ENCODE data around the gene PTMS.
"Not testable (repeated sequence)": the region's sequence is repeated elsewhere in the genome, so short reads cannot be mapped to it uniquely, and the experiment has no call there.

Gene PTMS

GRCh38 chr12:6765634-6766581, at the start of gene PTMS:
TSS of gene PTMS (plus strand) at chr12:6766363. CDS start at chr12:6766706, 343 bp downstream.
- DNase-seq = peak; percentile 61 to 70

- DNase-seq = no peak
These were observed 49.2 kb upstream of the PTMS start for GRCh38 chr12:6716874-6717437.

- no peak for DNase-seq
These were observed 43.3 kb upstream of the PTMS start for GRCh38 chr12:6722863-6723262.

GRCh38 chr12:6723607-6724408, 42.4 kb upstream of the PTMS start, which contains the start of gene COPS7A:
TSS of gene COPS7A (plus strand) at chr12:6724046. CDS start at chr12:6724657, 611 bp downstream.
- DNase-seq = peak; percentile 97

GRCh38 chr12:6724409-6724797, 41.8 kb upstream of the PTMS start:
- DNase-seq = peak; percentile 56 to 60

- DNase-seq = no peak
These were observed 40.8 kb upstream of the PTMS start for GRCh38 chr12:6725350-6725749.

- DNase-seq = no peak
These were observed 37.0 kb upstream of the PTMS start for GRCh38 chr12:6729186-6729585.

- no peak for DNase-seq
These were observed 36.0 kb upstream of the PTMS start for GRCh38 chr12:6730169-6730568.

GRCh38 chr12:6734506-6735387, 31.4 kb upstream of the PTMS start:
- no peak for DNase-seq

- peak; percentile 47 to 63 for DNase-seq
These were observed 30.5 kb upstream of the PTMS start for GRCh38 chr12:6735448-6736191.

- no peak for DNase-seq
These were observed 29.4 kb upstream of the PTMS start for GRCh38 chr12:6736754-6737153.

GRCh38 chr12:6742080-6742479, 24.1 kb upstream of the PTMS start:
- DNase-seq = not testable (repeated sequence)

GRCh38 chr12:6742834-6743233, 23.3 kb upstream of the PTMS start:
- no peak for DNase-seq

GRCh38 chr12:6743300-6743699, 22.9 kb upstream of the PTMS start:
- peak; percentile 50 to 56 for DNase-seq

- no peak for DNase-seq
These were observed 20.2 kb upstream of the PTMS start for GRCh38 chr12:6745741-6746525.

- no peak for DNase-seq
These were observed 18.9 kb upstream of the PTMS start for GRCh38 chr12:6747216-6747615.

GRCh38 chr12:6748761-6749160, 17.4 kb upstream of the PTMS start:
- no peak for DNase-seq

- no peak for DNase-seq
These were observed 15.7 kb upstream of the PTMS start for GRCh38 chr12:6750506-6750905.

- no peak for DNase-seq
These were observed 14.4 kb upstream of the PTMS start for GRCh38 chr12:6751767-6752166.

GRCh38 chr12:6752167-6752920, 13.8 kb upstream of the PTMS start:
- no peak for DNase-seq
